ENCODE results near the gene RNU1-2.
"Not testable (repeated sequence)": the region's sequence is repeated elsewhere in the genome, so short reads cannot be mapped to it uniquely, and the experiment has no call there.

DNA sequence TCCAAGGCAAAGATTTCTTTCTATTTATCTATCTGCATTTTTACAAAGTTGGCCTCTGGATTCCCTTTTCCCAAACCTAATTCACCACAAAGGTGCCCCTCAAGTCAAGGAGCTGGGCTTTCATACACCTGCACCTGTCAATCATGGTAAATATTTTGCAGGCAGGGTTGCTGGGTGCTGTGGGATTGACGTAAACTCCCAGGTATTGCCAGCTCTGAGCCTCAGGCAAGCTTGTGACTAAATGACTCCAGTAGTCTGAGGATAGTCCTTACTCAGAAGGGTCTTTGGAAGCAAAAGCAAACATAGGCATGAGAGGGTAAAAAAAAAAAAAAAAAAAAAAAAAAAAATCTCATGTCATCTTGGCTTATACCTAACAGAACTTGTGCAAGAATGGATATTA, 14.0 kb upstream of the RNU1-2 start:
- TF ChIP-seq, protein P1, sequence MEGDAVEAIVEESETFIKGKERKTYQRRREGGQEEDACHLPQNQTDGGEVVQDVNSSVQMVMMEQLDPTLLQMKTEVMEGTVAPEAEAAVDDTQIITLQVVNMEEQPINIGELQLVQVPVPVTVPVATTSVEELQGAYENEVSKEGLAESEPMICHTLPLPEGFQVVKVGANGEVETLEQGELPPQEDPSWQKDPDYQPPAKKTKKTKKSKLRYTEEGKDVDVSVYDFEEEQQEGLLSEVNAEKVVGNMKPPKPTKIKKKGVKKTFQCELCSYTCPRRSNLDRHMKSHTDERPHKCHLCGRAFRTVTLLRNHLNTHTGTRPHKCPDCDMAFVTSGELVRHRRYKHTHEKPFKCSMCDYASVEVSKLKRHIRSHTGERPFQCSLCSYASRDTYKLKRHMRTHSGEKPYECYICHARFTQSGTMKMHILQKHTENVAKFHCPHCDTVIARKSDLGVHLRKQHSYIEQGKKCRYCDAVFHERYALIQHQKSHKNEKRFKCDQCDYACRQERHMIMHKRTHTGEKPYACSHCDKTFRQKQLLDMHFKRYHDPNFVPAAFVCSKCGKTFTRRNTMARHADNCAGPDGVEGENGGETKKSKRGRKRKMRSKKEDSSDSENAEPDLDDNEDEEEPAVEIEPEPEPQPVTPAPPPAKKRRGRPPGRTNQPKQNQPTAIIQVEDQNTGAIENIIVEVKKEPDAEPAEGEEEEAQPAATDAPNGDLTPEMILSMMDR (IDR thresholded peaks at IDR 0.05; ENCODE audit: insufficient read depth, low read length), result not testable (repeated sequence)
- not testable (repeated sequence) for TF ChIP-seq GABPA, POLR2AphosphoS5 (IDR thresholded peaks at IDR 0.05; ENCODE audit: low read depth)
